HPDE6-E6E7 (cell line): Measurements from ENCODE around the gene STAP2.

Experiments used
- DNase-seq: peaks from one replicate; pipeline ENCODE4 v3.0.0; 2011; ENCODE audit warnings: missing footprints; ENCODE audit errors: extremely low spot score

Gene STAP2

DNA sequence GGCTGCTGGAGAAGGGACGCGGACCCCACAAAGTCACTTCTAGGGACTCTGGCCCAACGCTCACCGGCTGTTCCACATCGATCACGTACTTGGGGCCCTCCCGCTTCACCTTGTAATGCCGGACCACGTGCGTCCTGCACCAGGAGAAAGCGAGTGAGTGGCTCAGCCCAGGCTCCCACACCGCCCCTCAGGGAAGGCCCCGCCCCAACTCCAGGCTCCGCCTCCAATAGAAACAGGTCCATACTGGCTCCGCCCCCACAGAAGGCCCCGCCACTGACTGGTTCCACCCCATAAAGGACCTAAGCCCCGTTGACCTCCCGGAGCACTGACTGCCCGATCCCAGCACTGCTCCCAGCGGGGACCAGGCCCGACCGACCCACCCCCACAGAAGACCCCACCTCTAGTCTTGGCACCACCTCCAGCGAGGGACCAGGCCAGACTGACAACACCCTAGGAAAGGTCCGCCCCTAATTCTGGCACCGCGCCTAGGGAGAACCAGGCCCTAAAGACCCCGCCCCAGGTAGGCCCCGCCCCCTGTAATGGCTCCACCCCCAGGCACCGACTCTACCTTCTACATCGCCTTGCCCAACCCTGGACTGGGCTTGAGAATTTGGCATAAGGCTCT lies 11.3 kb downstream of the STAP2 start:
- no peak for DNase-seq

GRCh38 chr19:4326837-4327251 lies 11.8 kb downstream of the STAP2 start:
- DNase-seq: no peak

- DNase-seq: no peak
Observed at GRCh38 chr19:4326215-4326836, 12.3 kb downstream of the STAP2 start.

DNA sequence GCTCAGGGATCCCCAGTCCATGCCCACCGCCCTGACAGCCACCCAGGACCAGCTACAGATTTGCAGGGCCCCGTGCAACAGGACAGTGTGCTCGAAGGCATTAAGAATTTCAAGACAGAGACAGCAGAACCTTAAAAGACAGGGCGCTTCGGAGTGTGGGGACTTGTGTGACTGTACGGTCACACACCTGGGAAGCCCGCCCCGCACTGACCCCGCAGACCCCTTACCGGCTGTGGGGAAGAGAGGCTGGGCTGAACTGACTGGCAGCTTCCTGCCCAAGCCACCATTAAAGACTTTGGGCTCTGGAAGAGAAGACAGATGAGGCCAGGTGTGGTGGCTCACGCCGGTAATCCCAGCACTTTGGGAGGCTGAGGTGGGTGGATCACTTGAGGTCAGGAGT lies 14.4 kb downstream of the STAP2 start:
- no peak for DNase-seq

DNA sequence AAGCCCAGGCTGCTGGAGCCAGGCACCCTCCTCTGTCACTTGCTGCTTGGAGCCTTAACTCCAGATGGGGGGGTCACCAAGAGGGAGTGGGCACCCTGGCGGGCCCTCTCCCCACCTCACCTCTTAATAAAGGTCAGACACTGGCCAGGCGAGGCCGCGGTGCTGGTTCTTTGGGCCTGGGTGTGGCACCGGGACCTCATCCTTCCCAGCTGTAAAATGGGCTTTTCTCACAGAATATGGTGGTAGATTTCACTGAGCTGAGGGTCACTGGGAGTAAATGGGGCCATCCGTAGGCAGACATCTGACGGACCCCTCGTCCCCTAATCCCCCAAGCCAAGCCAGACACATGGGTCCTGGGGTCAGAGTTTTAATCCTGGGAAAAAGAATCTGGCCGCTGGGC lies 14.9 kb downstream of the STAP2 start:
- DNase-seq: no peak

GRCh38 chr19:4322942-4323665 lies 15.5 kb downstream of the STAP2 start:
- no peak for DNase-seq

- no peak for DNase-seq
Observed at GRCh38 chr19:4320419-4320818, 18.2 kb downstream of the STAP2 start.

DNA sequence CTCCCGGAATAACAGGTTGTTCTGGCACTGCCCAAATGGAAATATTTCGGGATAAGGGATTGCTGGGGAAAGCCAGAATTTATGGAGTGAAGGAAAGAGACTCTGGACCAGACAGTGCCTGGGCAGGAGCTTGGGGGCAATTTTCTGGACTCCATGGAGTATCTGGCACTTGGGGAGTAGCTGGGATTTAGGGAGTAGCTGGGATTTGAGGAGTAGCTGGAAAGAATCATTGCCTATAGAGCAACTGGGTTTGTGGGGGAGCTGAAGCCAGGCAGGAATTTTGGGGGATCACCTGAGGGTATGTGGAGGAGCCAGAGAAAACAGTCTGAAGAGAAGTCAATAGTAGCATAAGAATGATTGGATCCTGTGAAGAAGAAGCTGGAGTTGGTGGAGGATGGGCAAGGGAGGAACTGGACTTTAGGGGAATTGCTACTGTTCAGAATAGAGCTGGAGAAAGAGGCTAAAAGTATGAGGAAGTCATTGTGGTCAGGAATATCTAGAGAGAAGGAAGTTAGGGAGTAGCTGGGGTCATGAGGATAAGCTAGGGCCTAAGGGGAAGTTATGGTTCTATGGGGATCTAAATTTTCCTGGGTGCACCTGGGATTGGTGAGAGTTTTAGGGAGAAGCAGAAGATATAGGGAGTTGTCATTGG lies 19.4 kb downstream of the STAP2 start:
- DNase-seq: no peak

- no peak for DNase-seq
Observed at GRCh38 chr19:4318460-4318859, 20.2 kb downstream of the STAP2 start.

- no peak for DNase-seq
Observed at GRCh38 chr19:4316956-4317355, 21.7 kb downstream of the STAP2 start.

DNA sequence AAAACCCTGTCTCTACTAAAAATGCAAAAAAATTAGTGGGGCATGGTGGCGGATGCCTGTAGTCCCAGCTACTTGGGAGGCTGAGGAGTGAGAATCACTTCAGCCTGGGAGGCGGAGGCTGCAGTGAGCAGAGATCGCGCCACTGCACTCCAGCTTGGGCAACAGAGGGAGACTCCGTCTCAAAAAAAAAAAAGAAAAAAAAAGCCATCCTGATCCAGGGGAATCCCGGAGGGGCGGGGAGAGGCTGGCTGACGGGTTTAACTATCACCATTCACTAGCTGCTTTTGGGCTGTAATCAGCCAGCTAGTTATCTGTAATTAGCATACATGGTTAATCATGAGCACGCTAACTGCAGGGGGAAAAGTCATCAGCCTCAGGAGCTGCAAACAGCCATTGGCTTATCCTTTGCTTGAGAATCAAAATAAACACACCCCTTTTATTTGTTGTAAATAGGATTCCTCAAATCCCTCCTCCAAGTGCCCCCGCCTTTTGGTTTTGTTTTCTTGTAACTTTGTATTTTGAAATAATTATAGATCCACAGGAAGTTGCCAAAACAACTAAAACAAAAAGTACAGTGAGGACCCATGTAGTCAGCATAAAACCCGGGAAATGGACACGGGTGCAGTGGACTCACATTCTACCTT lies 24.7 kb downstream of the STAP2 start:
- no peak for DNase-seq

GRCh38 chr19:4310247-4311121 lies 28.1 kb downstream of the STAP2 start:
- no peak for DNase-seq

- DNase-seq: no peak
Observed at GRCh38 chr19:4305659-4306058, 33.0 kb downstream of the STAP2 start.

- DNase-seq: no peak
Observed at GRCh38 chr19:4305257-4305612, 33.4 kb downstream of the STAP2 start.

DNA sequence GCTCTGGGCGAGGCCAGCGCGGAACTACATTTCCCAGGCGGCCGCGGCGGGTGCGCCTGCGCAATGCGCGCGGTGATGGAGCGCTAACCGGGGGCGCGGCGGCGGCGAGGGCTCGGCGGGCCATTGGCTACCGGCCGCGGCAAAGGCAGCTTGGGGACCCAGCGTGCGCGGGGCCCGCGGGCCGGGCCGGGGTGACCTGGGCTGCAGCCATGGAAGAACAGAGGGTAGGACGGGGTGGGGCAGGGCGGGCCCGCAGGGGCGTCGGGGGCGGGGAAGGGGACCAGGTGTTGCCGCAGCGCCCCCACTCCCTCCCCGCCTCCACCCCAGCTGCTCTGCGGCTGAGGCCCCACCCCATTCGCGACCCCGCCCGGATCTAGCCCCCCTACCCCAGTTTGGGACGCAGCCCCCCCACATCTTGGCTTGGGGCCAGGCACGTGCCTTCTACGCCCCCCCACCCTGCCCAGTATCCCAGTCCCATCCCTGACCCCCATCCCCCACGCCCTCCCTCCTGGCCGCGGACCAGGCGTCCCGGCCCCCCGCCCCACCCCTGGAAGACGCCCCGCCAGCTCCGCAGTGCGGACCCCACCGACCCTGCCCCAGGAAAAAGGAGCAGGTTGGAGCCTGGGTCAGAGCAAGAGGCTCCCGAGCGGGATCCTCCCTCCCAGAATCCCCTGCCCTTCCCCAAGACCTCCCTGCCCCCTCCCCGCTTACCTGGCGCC lies 33.9 kb downstream of the STAP2 start, which contains the start of gene FSD1:
FSD1 (plus strand) TSS at position 61 of the 719 bp plus-strand sequence; CDS start at position 210, 149 bp downstream.
- DNase-seq: peak; percentile 80

DNA sequence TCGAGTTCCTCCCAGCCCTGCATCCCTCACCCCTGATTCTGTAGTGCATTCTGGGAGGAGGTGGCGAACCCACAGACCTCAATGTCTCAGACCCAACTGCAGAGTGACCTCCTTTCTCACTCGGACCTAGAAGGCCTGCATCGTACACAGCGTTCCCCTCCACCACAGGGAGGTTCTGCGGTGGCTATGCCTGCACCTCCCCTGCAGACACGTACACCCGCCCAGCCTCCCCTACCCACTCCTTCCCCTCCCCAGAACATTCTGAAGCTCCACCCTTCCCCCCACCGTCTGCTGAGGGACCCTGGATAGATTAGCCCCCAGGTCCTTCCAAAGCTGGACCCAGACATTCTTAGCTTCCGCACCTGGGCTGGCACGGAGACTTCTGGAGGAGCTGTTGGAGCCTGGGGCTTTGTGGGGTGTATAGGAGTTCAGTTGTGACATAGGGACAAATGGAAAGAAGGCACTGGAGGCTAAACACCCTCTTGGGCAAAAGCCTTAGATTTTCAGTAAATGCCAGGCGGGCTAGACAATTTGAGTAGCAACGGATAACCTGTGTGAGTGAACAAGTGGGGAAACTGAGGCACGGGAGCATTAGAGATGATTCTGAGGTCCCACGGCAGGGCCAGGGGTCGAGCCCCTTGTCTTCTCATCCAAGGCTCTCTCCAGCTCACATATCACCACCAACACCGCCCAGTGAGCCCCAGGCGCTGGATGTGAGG lies 34.6 kb downstream of the STAP2 start:
- DNase-seq: no peak

GRCh38 chr19:4302243-4302640 lies 36.4 kb downstream of the STAP2 start, which contains the start of gene TMIGD2:
TSS of gene TMIGD2 (minus strand) at chr19:4302389. CDS start at chr19:4302385, 4 bp downstream.
- no peak for DNase-seq

GRCh38 chr19:4301590-4302242 lies 36.9 kb downstream of the STAP2 start:
- DNase-seq: no peak

GRCh38 chr19:4300589-4300988 lies 38.0 kb downstream of the STAP2 start:
- DNase-seq: no peak
